Measurements from ENCODE around the gene ZBTB11.
"Not testable (repeated sequence)": the region's sequence is repeated elsewhere in the genome, so short reads cannot be mapped to it uniquely, and the experiment has no call there.

Gene ZBTB11

GRCh38 chr3:101617478-101617877 lies 59.5 kb downstream of the ZBTB11 start:
- Histone ChIP-seq H3K36me3 (ENCODE audit: insufficient read depth, low read length) (no peaks in the 10 kb centered on the region), H2AFZ (ENCODE audit: low read length) (no peak overlapping the region), H3F3A (ENCODE audit: insufficient read depth, low read length) (no peaks in the 10 kb centered on the region), H3K4me3 (ENCODE audit: low read depth, low read length, poor library complexity, severe bottlenecking) (no peak overlapping the region), H3K27ac (ENCODE audit: low read depth, low read length, poor library complexity, severe bottlenecking) (no peak overlapping the region), H3K79me2 (ENCODE audit: insufficient read depth, low read length) (no peaks in the 10 kb centered on the region), H3K9ac (ENCODE audit: low read length) (no peak overlapping the region), H4K20me1 (ENCODE audit: insufficient read depth, low read length) (no peaks in the 10 kb centered on the region), H3K4me1 (ENCODE audit: insufficient read depth, low read length, severe bottlenecking) (peaks cover 21% of the 10 kb centered on the region), H3K9me3 (ENCODE audit: low read length) (no peaks in the 10 kb centered on the region), H3K4me2 (ENCODE audit: low read length) (no peak overlapping the region), H3K9me2 (ENCODE audit: low read depth, low read length) (no peaks in the 10 kb centered on the region), H3K27me3 (ENCODE audit: insufficient read depth, low read length) (no peaks in the 10 kb centered on the region)
- TF ChIP-seq CTCF (IDR thresholded peaks at IDR 0.05; ENCODE audit: low read length) (no peak), EZH2 (IDR thresholded peaks at IDR 0.05; ENCODE audit: borderline replicate concordance, low read length) (no peak)

- no peaks in the 10 kb centered on the region for H3K9me3 ChIP-seq (ENCODE audit: low read length)
- peaks cover 40% of the 10 kb centered on the region for H3K4me1 ChIP-seq (ENCODE audit: insufficient read depth, low read length, severe bottlenecking)
- no peak overlapping the region for H3K4me3 ChIP-seq (ENCODE audit: low read depth, low read length, poor library complexity, severe bottlenecking)
- TF ChIP-seq EZH2 (IDR thresholded peaks at IDR 0.05; ENCODE audit: borderline replicate concordance, low read length) (no peak), CTCF (IDR thresholded peaks at IDR 0.05; ENCODE audit: low read length) (no peak)
- H3K36me3 ChIP-seq (ENCODE audit: insufficient read depth, low read length) = no peaks in the 10 kb centered on the region
- H2AFZ ChIP-seq (ENCODE audit: low read length) = no peak overlapping the region
- H3K79me2 ChIP-seq (ENCODE audit: insufficient read depth, low read length) = no peaks in the 10 kb centered on the region
- H3F3A ChIP-seq (ENCODE audit: insufficient read depth, low read length) = no peaks in the 10 kb centered on the region
- no peaks in the 10 kb centered on the region for H3K9me2 ChIP-seq (ENCODE audit: low read depth, low read length)
- H4K20me1 ChIP-seq (ENCODE audit: insufficient read depth, low read length) = no peaks in the 10 kb centered on the region
- no peaks in the 10 kb centered on the region for H3K27me3 ChIP-seq (ENCODE audit: insufficient read depth, low read length)
- peak overlapping the region; percentile 2; the same call in 1 of the 2 replicates for H3K4me2 ChIP-seq (ENCODE audit: low read length)
- H3K27ac ChIP-seq (ENCODE audit: low read depth, low read length, poor library complexity, severe bottlenecking) = peak overlapping the region; percentile 3
- no peak overlapping the region for H3K9ac ChIP-seq (ENCODE audit: low read length)
These were observed 61.4 kb downstream of the ZBTB11 start for GRCh38 chr3:101615525-101615924.

GRCh38 chr3:101613014-101613413 lies 63.9 kb downstream of the ZBTB11 start:
- H3K4me2 ChIP-seq (ENCODE audit: low read length); H3K79me2 ChIP-seq (ENCODE audit: insufficient read depth, low read length); H3K9me2 ChIP-seq (ENCODE audit: low read depth, low read length); H3K36me3 ChIP-seq (ENCODE audit: insufficient read depth, low read length); H3K9me3 ChIP-seq (ENCODE audit: low read length); H3K27me3 ChIP-seq (ENCODE audit: insufficient read depth, low read length); H3F3A ChIP-seq (ENCODE audit: insufficient read depth, low read length); H3K4me3 ChIP-seq (ENCODE audit: low read depth, low read length, poor library complexity, severe bottlenecking); H4K20me1 ChIP-seq (ENCODE audit: insufficient read depth, low read length): not testable (repeated sequence)
- peak overlapping the region; percentile 37; the same call in 1 of the 2 replicates for H3K9ac ChIP-seq (ENCODE audit: low read length)
- peak overlapping the region; percentile 66 for H3K27ac ChIP-seq (ENCODE audit: low read depth, low read length, poor library complexity, severe bottlenecking)
- peaks cover 41% of the 10 kb centered on the region for H3K4me1 ChIP-seq (ENCODE audit: insufficient read depth, low read length, severe bottlenecking)
- peak overlapping the region; percentile 88; the same call in 1 of the 2 replicates for H2AFZ ChIP-seq (ENCODE audit: low read length)

- Histone ChIP-seq H3K9ac (ENCODE audit: low read length) (no peak overlapping the region), H3K4me2 (ENCODE audit: low read length) (peak overlapping the region; percentile 54), H3K4me1 (ENCODE audit: insufficient read depth, low read length, severe bottlenecking) (peaks cover 41% of the 10 kb centered on the region), H2AFZ (ENCODE audit: low read length) (peak overlapping the region; percentile 66; the same call in 1 of the 2 replicates), H3K4me3 (ENCODE audit: low read depth, low read length, poor library complexity, severe bottlenecking) (peak overlapping the region; percentile 30), H3K9me2 (ENCODE audit: low read depth, low read length) (no peaks in the 10 kb centered on the region), H3K79me2 (ENCODE audit: insufficient read depth, low read length) (no peaks in the 10 kb centered on the region), H3F3A (ENCODE audit: insufficient read depth, low read length) (no peaks in the 10 kb centered on the region), H3K27ac (ENCODE audit: low read depth, low read length, poor library complexity, severe bottlenecking) (peak overlapping the region; percentile 62), H4K20me1 (ENCODE audit: insufficient read depth, low read length) (no peaks in the 10 kb centered on the region), H3K9me3 (ENCODE audit: low read length) (no peaks in the 10 kb centered on the region), H3K27me3 (ENCODE audit: insufficient read depth, low read length) (no peaks in the 10 kb centered on the region), H3K36me3 (ENCODE audit: insufficient read depth, low read length) (no peaks in the 10 kb centered on the region)
- TF ChIP-seq EZH2 (IDR thresholded peaks at IDR 0.05; ENCODE audit: borderline replicate concordance, low read length) = no peak
- no peak for TF ChIP-seq CTCF (IDR thresholded peaks at IDR 0.05; ENCODE audit: low read length)
These were observed 65.9 kb downstream of the ZBTB11 start for GRCh38 chr3:101611023-101611422.

- H3K79me2 ChIP-seq (ENCODE audit: insufficient read depth, low read length); H3K4me2 ChIP-seq (ENCODE audit: low read length); H4K20me1 ChIP-seq (ENCODE audit: insufficient read depth, low read length); H3K9me2 ChIP-seq (ENCODE audit: low read depth, low read length); H3K4me1 ChIP-seq (ENCODE audit: insufficient read depth, low read length, severe bottlenecking); H3F3A ChIP-seq (ENCODE audit: insufficient read depth, low read length); H3K9me3 ChIP-seq (ENCODE audit: low read length); H3K4me3 ChIP-seq (ENCODE audit: low read depth, low read length, poor library complexity, severe bottlenecking); H3K36me3 ChIP-seq (ENCODE audit: insufficient read depth, low read length); H3K9ac ChIP-seq (ENCODE audit: low read length); H2AFZ ChIP-seq (ENCODE audit: low read length); H3K27me3 ChIP-seq (ENCODE audit: insufficient read depth, low read length); H3K27ac ChIP-seq (ENCODE audit: low read depth, low read length, poor library complexity, severe bottlenecking): not testable (repeated sequence)
These were observed 71.5 kb downstream of the ZBTB11 start for GRCh38 chr3:101605398-101605797.

All from OCI-LY1 (cell line).